Body of pancreas (tissue), 4 donors: ENCODE measurements around the gene RPP14.

Experiments used
- POLR2A ChIP-seq, 3 donors: fragments of 450-650 bp; IDR thresholded peaks; one replicate each; pipeline ENCODE4 v1.6.1; 2016; ENCODE audit warnings: antibody characterized with exemption in 3 of 3, mild to moderate bottlenecking in 2 of 3
- TF ChIP-seq, protein P1 (sequence below), 7 experiments: fragments of 450-650 bp in 4 of 7; fragments of 200-600 bp in 3 of 7; sonication (generic) in 3 of 7; IDR thresholded peaks; one replicate each; pipeline ENCODE4 v1.5.1; 2016 to 2019; ENCODE audit warnings: antibody characterized with exemption in 7 of 7

DNA sequence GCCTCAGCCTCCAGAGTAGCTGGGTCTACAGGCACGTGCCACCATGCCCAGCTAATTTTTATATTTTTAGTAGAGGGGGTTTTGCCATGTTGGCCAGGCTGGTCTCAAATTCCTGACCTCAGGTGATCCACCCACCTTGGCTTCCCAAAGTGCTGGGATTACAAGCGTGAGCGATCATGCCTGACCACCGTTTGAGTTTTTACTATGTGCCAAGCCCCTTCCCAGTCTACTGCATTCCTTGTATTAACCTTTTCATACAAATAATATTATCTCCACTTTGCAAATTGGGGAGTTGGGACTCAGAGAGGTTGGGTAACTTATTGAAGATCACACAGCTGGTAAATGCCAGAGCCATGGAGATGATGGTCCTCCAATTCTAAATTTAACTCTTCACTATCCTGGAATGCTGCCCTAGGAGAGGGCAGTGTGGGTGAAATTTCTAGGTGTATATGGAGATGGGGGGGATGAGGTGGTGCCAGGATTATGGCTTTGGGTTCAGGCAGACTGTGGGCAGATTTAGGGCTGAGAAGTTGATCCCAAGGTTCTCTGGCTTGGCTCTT is 25.6 kb downstream of the RPP14 start:
- TF ChIP-seq, protein P1, sequence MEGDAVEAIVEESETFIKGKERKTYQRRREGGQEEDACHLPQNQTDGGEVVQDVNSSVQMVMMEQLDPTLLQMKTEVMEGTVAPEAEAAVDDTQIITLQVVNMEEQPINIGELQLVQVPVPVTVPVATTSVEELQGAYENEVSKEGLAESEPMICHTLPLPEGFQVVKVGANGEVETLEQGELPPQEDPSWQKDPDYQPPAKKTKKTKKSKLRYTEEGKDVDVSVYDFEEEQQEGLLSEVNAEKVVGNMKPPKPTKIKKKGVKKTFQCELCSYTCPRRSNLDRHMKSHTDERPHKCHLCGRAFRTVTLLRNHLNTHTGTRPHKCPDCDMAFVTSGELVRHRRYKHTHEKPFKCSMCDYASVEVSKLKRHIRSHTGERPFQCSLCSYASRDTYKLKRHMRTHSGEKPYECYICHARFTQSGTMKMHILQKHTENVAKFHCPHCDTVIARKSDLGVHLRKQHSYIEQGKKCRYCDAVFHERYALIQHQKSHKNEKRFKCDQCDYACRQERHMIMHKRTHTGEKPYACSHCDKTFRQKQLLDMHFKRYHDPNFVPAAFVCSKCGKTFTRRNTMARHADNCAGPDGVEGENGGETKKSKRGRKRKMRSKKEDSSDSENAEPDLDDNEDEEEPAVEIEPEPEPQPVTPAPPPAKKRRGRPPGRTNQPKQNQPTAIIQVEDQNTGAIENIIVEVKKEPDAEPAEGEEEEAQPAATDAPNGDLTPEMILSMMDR (IDR thresholded peaks at IDR 0.05), result no peak
- TF ChIP-seq POLR2A (IDR thresholded peaks at IDR 0.05), result no peak
